Stimulated activated CD4-positive, alpha-beta T cell treated with anti-CD3 and anti-CD28 coated beads, Interleukin-12 subunit alpha, Interleukin-12 subunit beta, amount 100 ng/mL, for 4 hours (primary cell): Measurements from ENCODE around the gene POLQ.
"Not testable (repeated sequence)": the region's sequence is repeated elsewhere in the genome, so short reads cannot be mapped to it uniquely, and the experiment has no call there.

Experiments
- DNase-seq: peaks from one replicate; pipeline ENCODE4 v3.0.0-alpha.2; 2020

Gene POLQ

GRCh38 chr3:121411523-121411922 lies 134.3 kb downstream of the POLQ start:
- no peak for DNase-seq

- DNase-seq = no peak
Observed at GRCh38 chr3:121405631-121406030, 140.2 kb downstream of the POLQ start.

GRCh38 chr3:121399820-121400219 lies 146.0 kb downstream of the POLQ start:
- no peak for DNase-seq

DNA sequence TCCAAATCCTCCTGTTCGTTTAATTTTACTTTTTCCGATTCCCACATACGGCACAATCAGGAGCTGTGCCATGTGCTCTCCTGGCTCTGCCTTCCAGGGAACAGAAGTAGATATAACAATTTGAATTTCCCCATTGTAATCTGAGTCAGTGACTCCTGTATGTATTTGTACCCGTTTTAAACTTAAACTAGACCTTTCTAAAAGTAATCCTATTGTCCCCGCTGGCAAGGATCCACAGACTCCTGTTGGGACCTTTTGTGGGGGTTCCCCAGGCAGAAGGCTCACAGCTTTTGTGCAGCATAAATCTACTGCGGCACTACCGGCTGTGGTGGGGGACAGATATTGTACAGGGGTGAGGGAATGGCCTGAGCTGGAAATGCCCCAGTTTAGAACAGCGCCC lies 147.7 kb downstream of the POLQ start:
- DNase-seq = not testable (repeated sequence)

DNA sequence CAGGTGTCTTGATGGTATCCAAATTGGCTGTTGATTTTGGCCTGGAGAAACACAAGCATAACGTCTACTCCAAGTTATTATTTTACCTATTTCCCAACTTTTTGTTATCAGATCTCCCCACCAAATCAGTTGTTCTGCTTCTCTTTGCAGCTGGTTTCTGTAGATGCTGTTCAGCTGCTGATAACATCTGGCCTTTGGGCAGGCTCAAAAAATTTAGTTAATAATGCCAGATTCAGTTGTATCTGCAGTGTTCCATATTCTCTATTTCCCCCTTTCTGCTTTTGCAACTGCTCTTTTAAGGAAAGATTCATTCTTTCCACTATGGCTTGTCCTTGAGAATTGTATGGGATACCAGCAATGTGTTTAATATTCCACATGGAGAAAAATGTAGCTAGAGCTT lies 149.8 kb downstream of the POLQ start:
- not testable (repeated sequence) for DNase-seq

DNA sequence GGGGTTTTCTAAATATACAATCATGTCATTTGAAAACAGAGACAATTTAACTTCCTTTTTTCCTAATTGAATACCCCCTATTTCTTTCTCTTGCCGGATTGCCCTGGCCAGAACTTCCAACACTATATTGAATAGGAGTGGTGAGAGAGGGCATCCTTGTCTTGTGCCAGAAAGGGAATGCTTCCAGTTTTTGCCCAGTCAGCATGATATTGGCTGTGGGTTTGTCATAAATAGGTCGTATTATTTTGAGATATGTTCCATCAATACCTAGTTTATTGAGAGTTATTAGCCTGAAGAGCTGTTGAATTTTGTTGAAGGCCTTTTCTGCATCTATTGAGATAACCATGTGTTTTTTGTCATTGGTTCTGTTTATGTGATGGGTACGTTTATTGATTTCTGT lies 157.5 kb downstream of the POLQ start:
- DNase-seq = not testable (repeated sequence)
